Tibial artery (tissue), 4 donors: ENCODE results near the gene RNF222.

Source experiments
- DNase-seq, 2 donors: peaks; one replicate each; pipeline ENCODE4 v3.0.0-alpha.2; 2019
- H3K27ac ChIP-seq, 2 donors: fragments of 200-600 bp; sonication (generic) in 1 of 2; 1 replicate in 1 of 2; 2 replicates in 1 of 2; pipeline ENCODE4 v1.5.1; 2018 to 2019; ENCODE audit warnings: mild to moderate bottlenecking in 1 of 2
- H3K27me3 ChIP-seq, 2 donors: fragments of 200-600 bp; sonication (generic) in 1 of 2; one replicate each; pipeline versions ENCODE4 v1.5.1 to v1.6.0; 2016 to 2019
- H3K36me3 ChIP-seq, 3 donors: fragments of 200-600 bp; sonication (generic) in 2 of 3; one replicate each; pipeline ENCODE4 v1.5.1; 2016 to 2019; ENCODE audit warnings: mild to moderate bottlenecking in 2 of 3
- H3K4me1 ChIP-seq, 4 donors: fragments of 200-600 bp; sonication (generic) in 2 of 4; 1 replicate in 3 of 4; 2 replicates in 1 of 4; pipeline ENCODE4 v1.5.1; 2016 to 2019
- H3K4me3 ChIP-seq, 2 donors: fragments of 200-600 bp; sonication (generic) in 1 of 2; 1 replicate in 1 of 2; 2 replicates in 1 of 2; pipeline ENCODE4 v1.5.1; 2018 to 2019; ENCODE audit warnings: mild to moderate bottlenecking in 2 of 2
- H3K9me3 ChIP-seq, 3 donors: fragments of 200-600 bp; sonication (generic) in 1 of 3; one replicate each; pipeline ENCODE4 v1.5.1; 2016 to 2019
- CTCF ChIP-seq, 2 experiments: fragments of 200-600 bp in 1 of 2; fragments of 450-650 bp in 1 of 2; IDR thresholded peaks; one replicate each; pipeline ENCODE4 v1.5.1; 2017 to 2019; ENCODE audit warnings: antibody characterized with exemption in 2 of 2, mild to moderate bottlenecking in 1 of 2, moderate library complexity in 1 of 2
- intact Hi-C: fragments of 100-400 bp; cut with DNase I; formaldehyde crosslinking; loops from one replicate; pipeline ENCODE4 v1.15.0; 2023; ENCODE audit warnings: low total_unique reads

Gene RNF222

GRCh38 chr17:8360751-8361150, 36.9 kb downstream of the RNF222 start:
- Histone ChIP-seq H3K4me3 (no peak overlapping the region), H3K36me3 (peaks cover 0 to 8% (median 0%) of the 10 kb centered on the region in 3 donors), H3K27ac (no peak overlapping the region), H3K27me3 (no peaks in the 10 kb centered on the region), H3K9me3 (no peaks in the 10 kb centered on the region), H3K4me1 (no peaks in the 10 kb centered on the region)
- no peak for TF ChIP-seq CTCF (IDR thresholded peaks at IDR 0.05)
- intact Hi-C loops = no loop called here
- no peak for DNase-seq

GRCh38 chr17:8360260-8360659, 37.4 kb downstream of the RNF222 start:
- no peak for TF ChIP-seq CTCF (IDR thresholded peaks at IDR 0.05)
- Histone ChIP-seq H3K9me3 (no peaks in the 10 kb centered on the region), H3K4me1 (no peaks in the 10 kb centered on the region), H3K27me3 (no peaks in the 10 kb centered on the region), H3K4me3 (no peak overlapping the region), H3K36me3 (peaks cover 0 to 8% (median 0%) of the 10 kb centered on the region in 3 donors), H3K27ac (no peak overlapping the region)
- intact Hi-C loops = no loop called here
- no peak for DNase-seq

- H3K27me3 ChIP-seq = no peaks in the 10 kb centered on the region
- no peak overlapping the region for H3K27ac ChIP-seq
- H3K9me3 ChIP-seq = no peaks in the 10 kb centered on the region
- intact Hi-C loops = no loop called here
- H3K36me3 ChIP-seq = peaks cover 0 to 6% (median 0%) of the 10 kb centered on the region in 3 donors
- H3K4me1 ChIP-seq = no peaks in the 10 kb centered on the region
- no peak for TF ChIP-seq CTCF (IDR thresholded peaks at IDR 0.05)
- no peak for DNase-seq
- H3K4me3 ChIP-seq = no peak overlapping the region
Observed at GRCh38 chr17:8359769-8360168, 37.9 kb downstream of the RNF222 start.

GRCh38 chr17:8357910-8358309, 39.7 kb downstream of the RNF222 start:
- no peaks in the 10 kb centered on the region for H3K4me1 ChIP-seq
- TF ChIP-seq CTCF (IDR thresholded peaks at IDR 0.05) = no peak
- H3K4me3 ChIP-seq = no peak overlapping the region
- intact Hi-C loops = no loop called here
- no peak for DNase-seq
- no peaks in the 10 kb centered on the region for H3K27me3 ChIP-seq
- H3K9me3 ChIP-seq = no peaks in the 10 kb centered on the region
- no peaks in the 10 kb centered on the region for H3K36me3 ChIP-seq
- no peak overlapping the region for H3K27ac ChIP-seq

GRCh38 chr17:8354236-8354635, 43.4 kb downstream of the RNF222 start:
- no peak overlapping the region for H3K4me3 ChIP-seq
- no peaks in the 10 kb centered on the region for H3K4me1 ChIP-seq
- no peak for TF ChIP-seq CTCF (IDR thresholded peaks at IDR 0.05)
- peaks cover 0 to 3% of the 10 kb centered on the region in 2 donors for H3K27me3 ChIP-seq
- H3K9me3 ChIP-seq = no peaks in the 10 kb centered on the region
- no peak overlapping the region for H3K27ac ChIP-seq
- intact Hi-C loops = no loop called here
- DNase-seq = no peak
- no peaks in the 10 kb centered on the region for H3K36me3 ChIP-seq

- TF ChIP-seq CTCF (IDR thresholded peaks at IDR 0.05) = no peak
- intact Hi-C loops = no loop called here
- no peaks in the 10 kb centered on the region for H3K36me3 ChIP-seq
- no peaks in the 10 kb centered on the region for H3K9me3 ChIP-seq
- peaks cover 0 to 3% of the 10 kb centered on the region in 2 donors for H3K27me3 ChIP-seq
- H3K4me1 ChIP-seq = no peaks in the 10 kb centered on the region
- no peak overlapping the region for H3K4me3 ChIP-seq
- no peak overlapping the region for H3K27ac ChIP-seq
- no peak for DNase-seq
Observed at GRCh38 chr17:8353736-8354135, 43.9 kb downstream of the RNF222 start.
